ENCODE results near the gene CEP97.

The CEP97 gene

GRCh38 chr3:101779047-101779821 lies 54.8 kb downstream of the CEP97 start, which contains the start of gene NXPE3:
TSS of gene NXPE3 (plus strand) at chr3:101779211. CDS start at chr3:101785597, 6,386 bp downstream.
- DNase-seq = peak; percentile 84

GRCh38 chr3:101779822-101780381 lies 55.5 kb downstream of the CEP97 start:
- DNase-seq = no peak

- no peak for DNase-seq
Measured at GRCh38 chr3:101780661-101781060, 56.2 kb downstream of the CEP97 start.

DNA sequence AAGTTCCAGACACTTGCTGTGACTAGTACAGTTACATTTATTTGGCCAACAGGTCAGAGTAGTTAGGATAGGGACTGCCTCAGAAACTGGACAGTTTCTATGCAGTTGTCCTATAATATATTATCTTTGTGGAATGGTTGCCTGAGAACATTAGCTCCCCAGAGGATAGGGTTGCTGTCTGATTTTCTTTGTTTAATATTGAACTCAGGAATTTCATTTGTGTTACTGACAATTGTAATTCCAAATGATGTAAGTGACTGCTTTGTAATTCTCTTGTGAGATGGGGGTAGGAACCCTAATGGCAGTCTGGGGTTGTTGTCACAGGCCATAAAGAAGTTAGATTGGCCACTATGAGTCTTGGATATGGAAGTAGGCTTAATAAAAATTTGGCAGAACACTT lies 56.8 kb downstream of the CEP97 start:
- no peak for DNase-seq

GRCh38 chr3:101784855-101785613 lies 60.6 kb downstream of the CEP97 start:
- no peak for DNase-seq

DNA sequence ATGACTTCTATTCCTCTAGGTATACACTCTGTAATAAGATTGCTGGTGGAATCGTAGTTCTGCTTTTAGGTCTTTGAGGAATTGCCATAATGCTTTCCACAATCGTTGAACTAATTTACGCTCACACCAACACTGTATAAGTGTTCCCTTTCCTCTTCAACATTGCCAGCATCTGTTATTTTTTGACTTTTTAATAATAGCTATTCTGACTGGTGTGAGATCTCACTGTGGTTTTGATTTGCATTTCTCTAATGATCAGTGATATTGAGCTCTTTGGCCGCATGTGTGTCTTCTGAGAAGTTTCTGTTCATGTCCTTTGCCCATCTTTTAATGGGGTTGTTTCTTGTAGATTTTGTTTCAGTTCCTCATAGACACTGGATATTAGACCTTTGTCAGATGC lies 67.4 kb downstream of the CEP97 start:
- no peak for DNase-seq

DNA sequence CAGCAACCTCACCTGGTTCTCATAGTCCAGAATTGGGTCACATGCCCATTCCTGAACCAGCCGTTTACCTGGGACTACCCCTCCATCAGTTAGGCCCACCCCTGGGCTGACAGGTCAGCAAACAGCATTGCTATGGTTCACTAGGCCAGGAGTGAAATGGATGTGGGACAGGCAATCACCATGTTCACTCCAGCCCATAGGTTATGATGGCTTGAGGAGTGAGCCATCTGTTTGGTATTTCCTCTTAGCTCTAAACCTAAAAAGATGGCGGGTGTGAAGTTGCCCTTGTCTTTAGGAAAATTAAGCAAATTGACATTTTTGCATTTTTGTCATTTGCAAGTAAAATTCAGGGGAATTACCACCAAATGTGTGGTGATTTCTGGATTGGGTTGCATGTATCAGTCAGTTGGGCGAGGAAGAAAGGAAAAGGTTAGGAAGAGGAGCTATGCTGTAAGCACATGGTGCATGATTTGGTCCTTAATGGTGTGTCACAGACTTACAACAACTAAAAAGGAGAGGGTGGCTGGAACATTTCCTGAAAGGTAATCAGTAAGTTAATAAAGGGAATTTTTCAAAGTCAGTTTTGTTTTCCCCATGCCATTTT lies 71.8 kb downstream of the CEP97 start:
- DNase-seq = no peak

- no peak for DNase-seq
Measured at GRCh38 chr3:101801174-101801573, 76.8 kb downstream of the CEP97 start.

DNA sequence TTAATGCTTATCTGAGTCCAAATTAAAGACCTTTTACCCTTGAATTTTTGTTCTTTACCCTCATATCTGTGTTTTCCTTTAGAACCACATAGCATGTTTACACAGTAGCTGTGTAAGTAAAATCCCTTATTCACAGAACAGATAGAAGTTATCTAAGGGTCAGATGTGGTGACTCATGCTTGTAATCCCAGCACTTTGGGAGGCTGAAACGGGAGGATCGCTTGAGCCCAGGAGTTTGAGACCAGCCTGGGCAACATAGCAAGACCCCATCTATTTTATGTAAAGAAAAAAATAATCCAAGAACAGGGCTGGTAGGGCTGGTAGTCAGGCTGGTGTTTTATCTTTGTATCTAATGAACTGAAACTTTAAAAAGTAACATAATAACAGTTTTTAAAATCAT lies 77.8 kb downstream of the CEP97 start:
- no peak for DNase-seq

DNA sequence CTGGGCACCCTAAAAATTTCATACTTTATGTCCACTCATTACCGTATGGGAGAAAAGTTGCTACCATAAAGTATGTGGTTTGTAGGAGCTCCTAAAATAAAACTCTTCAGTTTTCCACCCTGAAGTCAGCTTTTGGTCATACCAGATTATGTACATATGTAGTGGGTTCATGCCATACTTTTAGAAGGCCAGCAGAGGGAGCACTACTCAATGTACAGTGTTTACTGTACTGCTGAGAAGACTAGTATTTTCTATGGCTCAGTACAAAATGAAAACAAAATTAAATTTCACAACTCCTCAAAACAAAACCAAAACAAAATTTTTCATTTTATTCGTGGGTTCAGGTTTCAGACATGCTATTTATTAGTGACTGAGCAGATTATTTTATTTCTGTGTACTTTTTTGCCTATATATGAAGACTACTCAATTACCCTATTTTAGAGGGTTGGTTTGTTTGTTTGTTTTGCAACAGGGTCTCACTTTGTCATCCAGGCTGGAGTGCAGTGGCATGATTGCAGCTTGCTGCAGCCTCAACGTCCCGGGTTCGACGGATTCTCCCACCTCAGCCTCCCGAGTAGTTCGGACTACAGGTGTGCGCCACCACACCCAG lies 78.9 kb downstream of the CEP97 start:
- peak; percentile 47 for DNase-seq

GRCh38 chr3:101803939-101804338 lies 79.5 kb downstream of the CEP97 start:
- DNase-seq = no peak

DNA sequence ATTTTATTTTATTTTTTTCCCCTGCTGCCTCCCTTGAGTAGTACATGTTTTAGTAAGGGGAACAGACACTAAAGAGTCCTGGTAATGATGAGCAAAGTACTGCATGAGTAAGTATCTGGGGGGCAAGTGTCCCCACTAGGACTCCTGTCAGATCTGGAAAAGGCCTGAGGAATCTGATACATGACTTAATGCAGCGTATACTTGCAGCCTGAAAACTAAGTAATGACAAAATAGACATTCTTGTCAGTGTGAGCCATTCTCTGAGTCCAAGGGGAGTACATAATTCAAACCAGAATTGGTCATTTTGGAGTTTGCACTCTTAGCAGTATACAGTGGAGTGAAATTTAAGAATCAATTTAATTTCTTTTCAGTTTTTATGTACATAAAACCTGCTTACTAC lies 82.1 kb downstream of the CEP97 start:
- DNase-seq = no peak

GRCh38 chr3:101807888-101808287 lies 83.5 kb downstream of the CEP97 start:
- no peak for DNase-seq

GRCh38 chr3:101809178-101810021 lies 85.0 kb downstream of the CEP97 start:
- DNase-seq = peak; percentile 22

- no peak for DNase-seq
Measured at GRCh38 chr3:101810022-101810418, 85.6 kb downstream of the CEP97 start.

DNA sequence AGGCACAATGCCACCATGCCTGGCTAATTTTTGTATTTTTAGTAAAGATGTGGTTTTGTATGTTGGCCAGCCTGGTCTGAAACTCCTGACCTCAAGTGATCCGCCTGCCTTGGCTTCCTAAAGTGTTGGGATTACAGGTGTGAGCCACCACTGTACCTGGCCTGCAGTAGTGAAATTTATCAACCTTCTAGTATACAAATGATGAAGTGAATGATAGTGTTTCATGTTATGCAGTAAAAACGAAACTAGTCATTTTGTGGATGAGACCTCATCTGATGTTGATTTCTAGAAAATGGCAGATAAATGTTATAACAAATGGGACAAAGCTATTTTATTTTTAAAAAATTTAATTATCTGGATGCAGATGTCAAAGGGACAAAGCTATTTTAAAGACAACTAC lies 87.5 kb downstream of the CEP97 start:
- no peak for DNase-seq

DNA sequence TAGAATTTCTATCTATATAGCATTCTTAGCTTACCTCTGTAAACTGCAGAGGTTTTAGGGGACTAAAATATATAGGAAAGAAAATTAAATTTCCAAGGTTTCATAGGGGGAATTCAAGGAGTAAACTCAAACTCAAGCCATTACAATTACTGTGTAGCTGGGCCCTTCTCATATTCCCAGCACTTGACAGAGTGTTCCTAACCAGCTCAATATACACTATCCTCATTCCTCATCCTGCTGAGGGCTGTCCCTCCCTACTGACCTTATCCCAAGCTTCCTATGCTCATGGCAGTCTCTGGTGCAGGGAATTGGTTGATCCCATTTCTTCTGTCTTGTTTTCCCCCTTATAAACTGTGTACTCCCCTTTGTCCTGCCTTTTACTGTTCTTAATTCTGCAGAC lies 88.5 kb downstream of the CEP97 start:
- DNase-seq = no peak

GRCh38 chr3:101813817-101814440 lies 89.5 kb downstream of the CEP97 start:
- DNase-seq = no peak

DNA sequence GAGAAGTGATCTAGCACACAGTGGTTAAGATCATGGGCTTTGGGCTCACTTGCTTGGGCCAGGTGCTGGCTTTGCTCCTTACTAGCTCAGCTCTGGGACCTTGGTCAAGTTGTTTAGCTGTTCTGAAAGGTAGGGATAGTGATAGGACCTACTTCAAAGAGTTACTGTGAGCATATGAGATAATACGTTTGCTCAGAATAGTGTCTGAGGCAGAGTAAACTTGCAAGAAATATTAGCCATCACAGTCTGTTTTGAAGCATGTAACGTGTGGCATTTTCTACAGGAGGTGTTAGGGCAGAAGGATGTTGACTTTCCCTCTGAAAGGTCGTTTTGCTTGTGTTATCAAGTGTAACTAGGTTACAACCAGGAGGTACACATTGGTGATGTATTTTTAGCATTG lies 90.4 kb downstream of the CEP97 start:
- DNase-seq = no peak

- no peak for DNase-seq
Measured at GRCh38 chr3:101816215-101817149, 92.1 kb downstream of the CEP97 start.

DNA sequence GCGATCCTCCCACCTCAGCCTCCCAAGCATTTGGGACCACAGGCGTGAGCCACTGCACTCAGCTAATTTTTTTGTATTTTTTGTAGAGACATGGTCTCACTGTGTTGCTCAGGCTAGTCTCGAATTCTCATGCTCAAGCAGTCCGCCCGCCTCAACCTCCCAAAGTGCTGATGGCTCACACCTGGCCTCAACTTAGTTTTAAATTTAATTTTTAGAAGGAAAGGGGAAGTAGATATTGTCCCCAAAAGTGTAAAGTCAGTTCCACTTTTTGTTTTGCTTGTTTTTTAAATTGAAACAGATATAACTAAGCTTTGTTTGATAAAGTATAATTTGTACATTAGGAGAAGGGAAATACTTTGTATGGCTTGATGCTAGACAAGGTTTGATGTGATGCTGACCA lies 93.6 kb downstream of the CEP97 start:
- DNase-seq = no peak
